Measurements from ENCODE around the gene AADAC.

- TF ChIP-seq POLR2A (IDR thresholded peaks at IDR 0.05) (no peak), CTCF (IDR thresholded peaks at IDR 0.05) (no peak)
Measured at GRCh38 chr3:151866711-151867410, 52.9 kb downstream of the AADAC start.
